Small intestine (tissue), 7 donors: ENCODE measurements around the gene ENOPH1. TPM values are rescaled to one million over a fixed set of nuclear protein-coding genes. Genes with fewer than 3 reads are reported as not detected.
"Not testable (repeated sequence)": the region's sequence is repeated elsewhere in the genome, so short reads cannot be mapped to it uniquely, and the experiment has no call there.

Experiments
- DNase-seq, 2 donors: peaks; one replicate each; pipeline versions ENCODE4 v3.0.0 to v3.0.0-alpha.2; 2013
- FAIRE-seq: peaks from 2 replicates; lab custom pipeline; 2012; peaks lifted over from hg19 to GRCh38; lab: Jason Lieb, UNC
- H3K27ac ChIP-seq, 3 donors: one replicate each; pipeline ENCODE4 v1.5.1; 2013; ENCODE audit warnings: low read length in 2 of 3, mild to moderate bottlenecking in 2 of 3, control low read depth in 1 of 3, inconsistent platforms in 1 of 3, low read depth in 1 of 3, moderate library complexity in 1 of 3
- H3K27me3 ChIP-seq, 3 donors: one replicate each; pipeline ENCODE4 v1.6.1; 2013; ENCODE audit warnings: low read length in 3 of 3, inconsistent platforms in 1 of 3; ENCODE audit not compliant: control insufficient read depth in 3 of 3, insufficient read depth in 3 of 3
- H3K36me3 ChIP-seq, 3 donors: one replicate each; pipeline ENCODE4 v1.6.1; 2013; ENCODE audit warnings: low read length in 3 of 3, inconsistent platforms in 1 of 3, low read depth in 1 of 3, mild to moderate bottlenecking in 1 of 3, moderate library complexity in 1 of 3; ENCODE audit not compliant: control insufficient read depth in 3 of 3, insufficient read depth in 2 of 3
- H3K4me1 ChIP-seq, 3 donors: one replicate each; pipeline ENCODE4 v1.6.1; 2013; ENCODE audit warnings: low read length in 2 of 3, inconsistent platforms in 1 of 3, low read depth in 1 of 3, mild to moderate bottlenecking in 1 of 3, moderate library complexity in 1 of 3; ENCODE audit not compliant: control insufficient read depth in 3 of 3, insufficient read depth in 2 of 3
- H3K4me3 ChIP-seq, 3 donors: one replicate each; pipeline ENCODE4 v1.5.1; 2013; ENCODE audit warnings: low read length in 3 of 3, control low read depth in 1 of 3, inconsistent platforms in 1 of 3, low read depth in 1 of 3, mild to moderate bottlenecking in 1 of 3, moderate library complexity in 1 of 3
- H3K9me3 ChIP-seq, 2 donors: one replicate each; pipeline ENCODE4 v1.6.1; 2013; ENCODE audit warnings: low read depth in 1 of 2, low read length in 1 of 2; ENCODE audit not compliant: control insufficient read depth in 2 of 2, insufficient read depth in 1 of 2
- WGBS, 3 donors: extraction: QIAGEN DNeasy Blood & Tissue Kit; methylation state at CpG; one replicate each; pipeline ENCODE4 v1.1.7; 2013; 5-methylcytosine and 5-hydroxymethylcytosine counted together
- polyA plus RNA-seq, 4 donors: library from polyadenylated mRNA; stranded (reverse) in 3 of 4; unstranded in 1 of 4; fragments of 200-250 nt in 3 of 4; fragments of 120-200 nt in 1 of 4; gene quantifications; one replicate each; pipeline versions ENCODE4 v1.2.1 to v1.2.3, GENCODE V29; 2013
- donor health status: healthy with polysubstance abuse.
- donor health status: control.
- donor health status: control.
- donor health status: Bipolar disorder and iron deficiency.
- donor health status: healthy.

Gene ENOPH1
- polyA plus RNA-seq, 4 donors = 25.3 to 45.8 (median 37.7) TPM

GRCh38 chr4:82462415-82462831, 32.0 kb downstream of the ENOPH1 start:
- Histone ChIP-seq H3K4me1 (peaks cover 0 to 11% (median 0%) of the 10 kb centered on the region in 3 donors), H3K9me3 (no peaks in the 10 kb centered on the region), H3K27me3 (no peaks in the 10 kb centered on the region), H3K4me3 (no peak overlapping the region), H3K27ac (no peak overlapping the region), H3K36me3 (peaks cover 2 to 25% (median 3%) of the 10 kb centered on the region in 3 donors)
- WGBS, 3 donors = 8 to 12% (median 8%) methylated on average over 5 to 7 of the region's 7 CpGs
- FAIRE-seq (no peak), DNase-seq (peak; percentile 82 to 86)

- Histone ChIP-seq H3K27me3 (no peaks in the 10 kb centered on the region), H3K36me3 (peaks cover 2 to 19% (median 2%) of the 10 kb centered on the region in 3 donors), H3K27ac (no peak overlapping the region), H3K4me1 (peaks cover 0 to 11% (median 0%) of the 10 kb centered on the region in 3 donors), H3K4me3 (no peak overlapping the region), H3K9me3 (peaks cover 0 to 5% of the 10 kb centered on the region in 2 donors)
- FAIRE-seq = no peak
- WGBS, 3 donors = 87 to 97% (median 92%) methylated on average over 1 of the region's 1 CpG
- no peak for DNase-seq
These were observed 32.8 kb downstream of the ENOPH1 start for GRCh38 chr4:82463221-82463620.

DNA sequence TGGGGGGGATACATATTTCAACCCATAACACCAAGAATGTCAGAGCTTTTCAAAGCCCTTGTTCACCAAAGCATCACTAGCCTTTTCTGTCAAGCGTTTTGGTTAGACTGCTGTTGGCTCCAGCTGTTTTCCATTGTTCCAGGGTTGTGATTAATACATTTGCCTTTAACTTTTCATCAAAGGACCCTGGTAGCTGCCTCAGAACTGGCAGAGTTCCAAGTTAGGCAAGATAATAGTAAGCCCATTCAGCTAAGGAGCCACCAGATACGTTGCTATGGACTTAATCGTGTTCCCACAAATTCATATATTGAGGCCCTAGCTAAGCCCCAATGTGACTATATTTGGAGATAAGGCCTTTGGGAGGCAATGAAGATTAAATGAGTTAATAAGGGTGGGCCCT, 37.1 kb downstream of the ENOPH1 start:
- Histone ChIP-seq H3K36me3 (peaks cover 0 to 7% (median 2%) of the 10 kb centered on the region in 3 donors), H3K27me3 (no peaks in the 10 kb centered on the region), H3K4me3 (no peak overlapping the region), H3K9me3 (peaks cover 0 to 9% of the 10 kb centered on the region in 2 donors), H3K27ac (no peak overlapping the region), H3K4me1 (peaks cover 0 to 11% (median 0%) of the 10 kb centered on the region in 3 donors)
- no peak for FAIRE-seq
- DNase-seq = peak in 1 of 2 donors; percentile 17
- WGBS, 3 donors = 15 to 50% (median 40%) methylated on average over 3 of the region's 3 CpGs

GRCh38 chr4:82469791-82470345, 39.5 kb downstream of the ENOPH1 start:
- Histone ChIP-seq H3K27ac (peak overlapping the region in 1 of 3 donors; percentile 72), H3K4me1 (no peaks in the 10 kb centered on the region), H3K4me3 (no peak overlapping the region), H3K9me3 (peaks cover 0 to 9% of the 10 kb centered on the region in 2 donors), H3K36me3 (peaks cover 0 to 4% (median 0%) of the 10 kb centered on the region in 3 donors), H3K27me3 (no peaks in the 10 kb centered on the region)
- DNase-seq (peak; percentile 22 to 30), FAIRE-seq (no peak)
- 57 to 68% (median 61%) methylated on average over 2 of the region's 2 CpGs for WGBS, 3 donors

DNA sequence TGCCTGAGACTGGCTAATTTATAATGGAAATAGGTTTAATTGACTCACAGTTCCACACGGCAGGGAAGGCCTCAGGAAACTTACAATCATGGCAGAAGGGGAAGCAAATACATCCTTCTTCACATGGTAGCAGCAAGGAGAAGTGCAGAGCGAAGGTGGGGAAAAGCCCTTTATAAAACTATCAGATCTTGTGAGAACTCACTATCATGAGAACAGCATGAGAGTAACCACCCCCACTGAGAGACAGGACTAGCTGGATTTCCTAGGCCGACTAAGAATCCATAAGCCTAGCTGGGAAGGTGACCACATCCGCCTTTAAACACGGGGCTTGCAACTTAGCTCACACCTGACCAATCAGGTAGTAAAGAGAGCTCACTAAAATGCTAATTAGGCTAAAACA, 42.7 kb downstream of the ENOPH1 start:
- not testable (repeated sequence) for H3K27ac ChIP-seq, H3K27me3 ChIP-seq, DNase-seq, FAIRE-seq, H3K4me3 ChIP-seq, H3K4me1 ChIP-seq, H3K9me3 ChIP-seq, H3K36me3 ChIP-seq
- WGBS, 3 donors = 53 to 66% (median 54%) methylated on average over 5 of the region's 5 CpGs

- Histone ChIP-seq H3K4me3 (no peak overlapping the region), H3K27ac (no peak overlapping the region), H3K4me1 (no peaks in the 10 kb centered on the region), H3K9me3 (no peaks in the 10 kb centered on the region), H3K27me3 (no peaks in the 10 kb centered on the region), H3K36me3 (no peaks in the 10 kb centered on the region)
- FAIRE-seq (no peak), DNase-seq (no peak)
- 97% methylated on average over 15 of the region's 15 CpGs for WGBS, 3 donors
These were observed 43.3 kb downstream of the ENOPH1 start for GRCh38 chr4:82473621-82474164.

DNA sequence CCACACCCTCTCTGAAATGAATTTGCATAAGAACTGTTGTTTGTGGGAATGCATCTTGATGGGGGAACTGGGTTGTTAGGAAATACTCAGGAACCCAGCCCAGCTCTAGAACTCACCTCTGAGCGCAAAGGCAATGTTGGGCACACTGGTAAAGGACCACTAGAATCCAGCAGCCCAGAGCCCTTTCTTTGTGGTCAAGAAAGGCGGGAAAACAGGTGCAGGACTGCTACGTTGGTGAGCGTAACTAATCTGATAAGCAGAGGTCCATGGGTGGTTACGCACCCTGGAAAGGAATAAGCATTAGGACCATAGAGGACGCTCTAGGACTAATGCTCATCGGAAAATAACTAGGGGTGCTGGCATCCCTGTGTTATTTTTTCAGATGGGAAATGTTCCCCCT, 45.5 kb downstream of the ENOPH1 start:
- FAIRE-seq, H3K9me3 ChIP-seq, H3K4me3 ChIP-seq, H3K4me1 ChIP-seq, H3K27ac ChIP-seq, H3K36me3 ChIP-seq, DNase-seq, H3K27me3 ChIP-seq: not testable (repeated sequence)
- 84 to 91% (median 91%) methylated on average over 7 of the region's 7 CpGs for WGBS, 3 donors

DNA sequence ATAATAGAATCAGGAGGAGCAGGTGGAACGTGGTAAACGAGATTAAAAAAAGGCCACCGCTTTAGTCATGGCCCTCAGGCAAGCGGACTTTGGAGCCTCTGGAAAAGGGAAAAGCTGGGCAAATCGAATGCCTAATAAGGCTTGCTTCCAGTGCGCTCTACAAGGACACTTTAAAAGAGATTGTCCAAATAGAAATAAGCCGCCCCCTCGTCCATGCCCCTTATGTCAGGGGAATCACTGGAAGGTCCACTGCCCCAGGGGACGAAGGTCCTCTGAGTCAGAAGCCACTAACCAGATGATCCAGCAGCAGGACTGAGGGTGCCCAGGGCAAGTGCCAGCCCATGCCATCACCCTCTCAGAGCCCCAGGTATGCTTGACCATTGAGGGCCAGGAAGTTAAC, 47.1 kb downstream of the ENOPH1 start:
- not testable (repeated sequence) for H3K27ac ChIP-seq, H3K36me3 ChIP-seq, FAIRE-seq, H3K27me3 ChIP-seq, H3K4me1 ChIP-seq, H3K4me3 ChIP-seq, H3K9me3 ChIP-seq
- peak in 1 of 2 donors; percentile 44 for DNase-seq
- 6 to 71% (median 32%) methylated on average over 9 of the region's 9 CpGs for WGBS, 3 donors
